Testis (tissue), 2 donors: ENCODE data around the gene TGM6.

ENCODE experiments used
- POLR2A ChIP-seq: fragments of 450-650 bp; IDR thresholded peaks from one replicate; pipeline ENCODE4 v1.6.1; 2017; ENCODE audit warnings: antibody characterized with exemption, mild to moderate bottlenecking, moderate library complexity
- TF ChIP-seq, protein P1 (sequence below), 3 experiments: fragments of 450-650 bp in 2 of 3; fragments of 200-600 bp in 1 of 3; sonication (generic) in 1 of 3; IDR thresholded peaks; one replicate each; pipeline ENCODE4 v1.5.1; 2016 to 2019; ENCODE audit warnings: antibody characterized with exemption in 3 of 3, mild to moderate bottlenecking in 2 of 3, moderate library complexity in 1 of 3

DNA sequence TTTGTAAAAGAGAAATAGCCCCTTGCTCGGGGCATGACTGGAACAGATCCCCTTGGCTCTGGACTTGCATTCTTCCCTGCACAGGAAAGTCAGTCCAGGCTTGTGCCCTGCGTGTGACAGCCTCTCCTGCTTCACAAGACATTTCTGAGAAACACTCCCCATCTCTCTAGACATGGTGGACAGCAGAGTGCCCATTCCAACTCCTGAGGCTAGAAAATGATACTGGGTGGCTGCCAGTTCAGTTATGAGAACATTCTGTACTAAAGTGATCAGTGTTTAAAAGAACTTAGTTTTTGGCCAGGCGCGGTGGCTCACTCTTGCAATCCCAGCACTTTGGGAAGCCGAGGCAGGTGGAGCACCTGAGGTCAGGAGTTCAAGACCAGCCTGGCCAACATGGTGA lies 43.6 kb upstream of the TGM6 start:
- TF ChIP-seq, protein P1, sequence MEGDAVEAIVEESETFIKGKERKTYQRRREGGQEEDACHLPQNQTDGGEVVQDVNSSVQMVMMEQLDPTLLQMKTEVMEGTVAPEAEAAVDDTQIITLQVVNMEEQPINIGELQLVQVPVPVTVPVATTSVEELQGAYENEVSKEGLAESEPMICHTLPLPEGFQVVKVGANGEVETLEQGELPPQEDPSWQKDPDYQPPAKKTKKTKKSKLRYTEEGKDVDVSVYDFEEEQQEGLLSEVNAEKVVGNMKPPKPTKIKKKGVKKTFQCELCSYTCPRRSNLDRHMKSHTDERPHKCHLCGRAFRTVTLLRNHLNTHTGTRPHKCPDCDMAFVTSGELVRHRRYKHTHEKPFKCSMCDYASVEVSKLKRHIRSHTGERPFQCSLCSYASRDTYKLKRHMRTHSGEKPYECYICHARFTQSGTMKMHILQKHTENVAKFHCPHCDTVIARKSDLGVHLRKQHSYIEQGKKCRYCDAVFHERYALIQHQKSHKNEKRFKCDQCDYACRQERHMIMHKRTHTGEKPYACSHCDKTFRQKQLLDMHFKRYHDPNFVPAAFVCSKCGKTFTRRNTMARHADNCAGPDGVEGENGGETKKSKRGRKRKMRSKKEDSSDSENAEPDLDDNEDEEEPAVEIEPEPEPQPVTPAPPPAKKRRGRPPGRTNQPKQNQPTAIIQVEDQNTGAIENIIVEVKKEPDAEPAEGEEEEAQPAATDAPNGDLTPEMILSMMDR (IDR thresholded peaks at IDR 0.05) = no peak
- no peak for TF ChIP-seq POLR2A
